GM04503 (cell line): ENCODE data around the gene TYMP.

Source experiments
- DNase-seq: peaks from one replicate; pipeline ENCODE4 v3.0.0-alpha.2; 2012; ENCODE audit warnings: low read depth

Gene TYMP

DNA sequence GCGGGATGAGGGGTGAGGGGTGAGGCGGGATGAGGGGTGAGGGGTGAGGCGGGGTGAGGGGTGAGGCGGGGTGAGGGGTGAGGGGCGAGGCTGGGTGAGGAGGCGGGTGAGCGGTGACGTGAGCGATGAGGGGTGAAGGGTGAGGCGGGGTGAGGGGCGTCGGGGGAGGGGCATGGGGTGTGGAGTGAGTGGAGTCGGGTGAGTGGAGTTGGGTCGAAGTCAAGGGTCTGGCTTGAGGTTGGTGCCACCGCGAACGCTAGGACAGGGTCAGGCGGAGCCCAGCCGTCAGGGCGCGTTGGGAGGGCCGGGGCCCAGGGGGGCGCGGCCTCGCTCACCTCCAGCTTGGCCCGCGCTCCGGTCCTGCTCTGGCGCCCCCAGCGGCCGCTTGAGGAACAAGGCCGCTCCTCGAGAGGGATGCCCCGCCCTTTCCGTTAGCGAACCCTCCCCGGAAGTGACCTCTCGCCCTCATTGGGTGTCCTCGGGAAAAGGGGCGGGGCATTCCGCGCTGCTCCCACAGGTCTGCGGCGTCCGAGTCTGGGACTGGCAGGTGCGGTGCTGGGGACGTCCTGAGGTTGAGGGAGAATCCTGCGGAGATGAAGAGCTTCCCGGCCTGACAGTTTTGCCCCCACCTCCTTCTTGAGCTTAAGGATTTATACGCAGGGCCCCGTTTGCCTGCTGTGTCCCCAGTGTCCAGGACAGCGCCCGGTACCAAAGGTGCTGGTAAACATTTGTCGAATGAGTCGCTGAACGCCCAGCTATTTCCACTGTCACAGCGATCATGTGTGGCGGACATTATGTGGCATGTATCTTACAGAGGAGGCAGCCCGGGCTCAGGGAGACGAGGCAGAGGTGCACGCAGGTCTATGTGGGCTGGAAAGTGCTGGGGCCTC lies 33.0 kb upstream of the TYMP start, which contains the start of gene SYCE3:
Gene SYCE3 (minus strand): TSS at position 397 of the 890 bp plus-strand sequence. CDS start 6,514 bp downstream, outside the sequence.
- DNase-seq: peak; percentile 42

DNA sequence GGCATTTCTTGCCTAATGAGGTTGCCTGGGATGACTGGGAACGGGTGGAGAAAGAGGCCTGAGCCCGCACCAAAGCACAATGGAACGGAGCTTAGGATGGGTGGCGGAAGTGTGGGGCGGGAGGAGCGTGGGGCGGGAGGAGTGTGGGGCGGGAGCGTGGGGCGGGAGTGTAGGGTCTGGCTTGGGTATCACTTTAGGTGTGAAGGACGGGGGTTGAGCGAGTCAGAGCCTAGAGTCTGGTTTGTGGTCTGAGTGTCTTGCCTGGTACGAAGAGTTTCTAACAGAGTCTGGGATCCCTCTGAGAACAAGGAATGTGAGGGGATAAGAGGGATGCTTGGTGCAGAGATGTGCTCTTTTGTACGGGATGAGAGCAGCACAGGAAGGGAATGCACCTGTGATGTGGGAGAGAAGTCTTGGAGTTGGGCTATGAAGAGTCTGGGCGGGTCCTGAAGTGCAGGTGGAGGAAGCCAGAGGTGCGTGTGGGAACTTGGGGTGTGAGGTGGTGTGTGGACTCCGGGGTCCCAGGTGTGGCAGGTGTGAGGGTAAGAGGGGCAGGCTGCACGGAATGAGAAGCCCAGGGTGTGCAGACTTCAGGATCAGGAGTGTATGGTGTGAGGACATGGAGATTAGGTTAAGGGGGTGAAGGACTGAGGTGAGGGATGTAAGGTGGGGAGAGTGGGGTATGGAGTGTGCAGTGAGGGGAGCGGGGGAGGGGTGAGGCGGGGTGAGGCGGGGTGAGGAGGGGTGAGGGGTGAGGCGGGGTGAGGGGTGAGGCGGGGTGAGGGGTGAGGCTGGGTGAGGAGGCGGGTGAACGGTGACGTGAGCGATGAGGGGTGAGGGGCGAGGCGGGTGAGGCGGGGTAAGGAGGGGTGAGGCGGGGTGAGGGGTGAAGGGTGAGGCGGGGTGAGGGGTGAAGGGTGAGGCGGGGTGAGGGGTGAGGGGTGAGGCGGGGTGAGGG lies 31.9 kb upstream of the TYMP start:
- no peak for DNase-seq

DNA sequence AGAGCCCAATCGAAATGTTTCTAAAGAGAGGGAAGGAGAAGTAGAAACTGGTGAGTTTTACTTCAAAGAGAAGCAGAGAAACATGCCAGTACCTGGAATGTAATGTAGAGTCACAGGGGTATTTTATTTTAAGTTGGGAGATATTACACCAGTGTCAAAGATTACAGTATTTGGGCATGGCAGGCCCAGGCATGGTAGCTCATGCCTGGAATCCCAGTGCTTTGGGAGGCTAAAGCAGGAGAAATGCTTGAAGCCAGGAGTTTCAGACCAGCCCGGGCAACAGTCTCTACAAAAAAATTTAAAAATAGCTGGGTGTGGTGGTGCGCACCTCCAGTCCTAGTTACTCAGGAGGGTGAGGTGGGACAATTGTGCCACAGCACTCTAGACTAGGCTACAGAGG lies 30.2 kb upstream of the TYMP start:
- DNase-seq: no peak

DNA sequence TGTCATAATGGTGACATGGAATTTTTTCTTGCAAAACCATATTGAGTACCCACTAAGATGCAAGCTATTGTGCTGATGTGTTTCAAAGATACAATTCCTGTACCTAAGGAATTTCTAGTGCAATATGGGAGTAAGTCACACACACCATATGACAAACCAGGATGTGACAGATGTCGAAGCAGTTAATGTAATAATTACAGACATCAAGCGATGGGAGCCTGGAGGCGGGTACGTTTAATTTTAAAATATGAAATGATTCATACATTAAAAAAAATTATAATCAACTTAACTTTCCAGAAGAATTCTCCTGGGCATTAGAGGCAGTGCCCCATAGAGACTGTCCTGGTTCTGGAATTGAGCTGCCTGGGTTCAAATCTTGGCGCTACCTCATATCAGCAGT lies 26.9 kb upstream of the TYMP start:
- DNase-seq: no peak

DNA sequence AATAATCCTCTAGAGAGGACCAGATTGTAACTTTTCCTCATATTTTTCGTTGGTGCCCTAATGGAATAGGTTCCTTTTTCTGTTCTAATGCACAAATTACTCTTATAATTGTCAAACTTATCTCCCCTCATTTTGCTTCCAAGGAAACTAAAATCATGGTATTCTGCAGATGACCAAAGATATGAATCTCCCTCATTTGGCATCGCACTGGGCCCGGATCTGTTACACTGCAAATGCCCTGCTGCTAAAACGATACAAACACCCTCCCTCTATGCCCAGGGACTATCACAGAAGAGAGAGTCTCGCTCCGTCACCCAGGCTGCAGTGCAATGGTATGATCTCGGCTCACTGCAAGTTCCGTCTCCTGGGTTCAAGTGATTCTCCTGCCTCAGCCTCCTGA lies 23.5 kb upstream of the TYMP start:
- no peak for DNase-seq

DNA sequence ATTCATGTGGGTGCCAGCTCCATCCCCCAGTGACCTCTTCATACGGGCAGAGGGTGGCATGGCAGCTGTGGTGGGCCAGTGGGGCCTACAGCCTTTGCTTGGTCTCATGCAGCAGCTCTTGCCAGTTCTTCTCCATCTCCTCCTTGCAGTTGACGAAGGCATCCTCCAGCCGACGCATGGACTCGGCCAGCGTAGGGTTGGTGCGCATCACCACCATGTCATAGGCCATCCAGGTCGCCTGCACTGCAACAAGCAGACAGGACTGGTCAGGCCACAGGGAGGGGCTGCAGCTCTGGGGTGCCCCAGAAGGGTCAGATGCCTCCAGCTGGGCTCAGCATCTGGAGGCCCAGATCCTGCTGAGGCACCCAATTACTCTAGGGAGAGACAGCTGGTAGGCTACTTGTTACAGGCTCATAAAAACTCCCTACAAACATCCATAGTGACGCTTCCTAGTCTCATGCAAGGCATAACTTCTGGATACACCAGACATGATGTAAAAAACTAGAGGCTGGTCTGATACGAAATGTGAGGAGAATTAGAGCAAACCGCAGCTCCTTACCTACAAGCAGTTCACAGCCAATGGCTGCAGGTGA lies 21.4 kb upstream of the TYMP start:
- DNase-seq: no peak

GRCh38 chr22:50550395-50550794 lies 20.6 kb upstream of the TYMP start:
- DNase-seq: no peak

DNA sequence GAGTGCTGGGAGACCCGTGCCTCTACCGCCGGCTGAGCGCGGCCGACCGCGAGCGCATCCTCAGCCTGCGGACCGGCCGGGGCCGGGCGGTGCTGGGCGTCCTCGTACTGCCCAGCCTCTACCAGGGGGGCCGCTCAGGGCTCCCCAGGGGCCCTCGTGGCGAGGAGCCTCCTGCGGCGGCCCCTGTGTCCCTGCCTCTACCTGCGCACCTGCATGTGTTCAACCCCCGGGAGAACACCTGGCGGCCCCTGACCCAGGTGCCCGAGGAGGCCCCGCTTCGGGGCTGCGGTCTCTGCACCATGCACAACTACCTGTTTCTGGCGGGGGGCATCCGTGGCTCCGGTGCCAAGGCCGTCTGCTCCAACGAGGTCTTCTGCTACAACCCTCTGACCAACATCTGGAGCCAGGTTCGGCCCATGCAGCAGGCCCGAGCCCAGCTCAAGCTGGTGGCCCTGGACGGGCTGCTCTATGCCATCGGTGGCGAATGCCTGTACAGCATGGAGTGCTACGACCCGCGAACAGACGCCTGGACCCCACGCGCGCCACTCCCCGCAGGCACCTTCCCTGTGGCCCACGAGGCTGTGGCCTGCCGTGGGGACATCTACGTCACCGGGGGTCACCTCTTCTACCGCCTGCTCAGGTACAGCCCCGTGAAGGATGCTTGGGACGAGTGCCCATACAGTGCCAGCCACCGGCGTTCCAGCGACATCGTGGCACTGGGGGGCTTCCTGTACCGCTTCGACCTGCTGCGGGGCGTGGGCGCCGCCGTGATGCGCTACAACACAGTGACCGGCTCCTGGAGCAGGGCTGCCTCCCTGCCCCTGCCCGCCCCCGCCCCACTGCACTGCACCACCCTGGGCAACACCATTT lies 19.3 kb upstream of the TYMP start:
- DNase-seq: no peak

DNA sequence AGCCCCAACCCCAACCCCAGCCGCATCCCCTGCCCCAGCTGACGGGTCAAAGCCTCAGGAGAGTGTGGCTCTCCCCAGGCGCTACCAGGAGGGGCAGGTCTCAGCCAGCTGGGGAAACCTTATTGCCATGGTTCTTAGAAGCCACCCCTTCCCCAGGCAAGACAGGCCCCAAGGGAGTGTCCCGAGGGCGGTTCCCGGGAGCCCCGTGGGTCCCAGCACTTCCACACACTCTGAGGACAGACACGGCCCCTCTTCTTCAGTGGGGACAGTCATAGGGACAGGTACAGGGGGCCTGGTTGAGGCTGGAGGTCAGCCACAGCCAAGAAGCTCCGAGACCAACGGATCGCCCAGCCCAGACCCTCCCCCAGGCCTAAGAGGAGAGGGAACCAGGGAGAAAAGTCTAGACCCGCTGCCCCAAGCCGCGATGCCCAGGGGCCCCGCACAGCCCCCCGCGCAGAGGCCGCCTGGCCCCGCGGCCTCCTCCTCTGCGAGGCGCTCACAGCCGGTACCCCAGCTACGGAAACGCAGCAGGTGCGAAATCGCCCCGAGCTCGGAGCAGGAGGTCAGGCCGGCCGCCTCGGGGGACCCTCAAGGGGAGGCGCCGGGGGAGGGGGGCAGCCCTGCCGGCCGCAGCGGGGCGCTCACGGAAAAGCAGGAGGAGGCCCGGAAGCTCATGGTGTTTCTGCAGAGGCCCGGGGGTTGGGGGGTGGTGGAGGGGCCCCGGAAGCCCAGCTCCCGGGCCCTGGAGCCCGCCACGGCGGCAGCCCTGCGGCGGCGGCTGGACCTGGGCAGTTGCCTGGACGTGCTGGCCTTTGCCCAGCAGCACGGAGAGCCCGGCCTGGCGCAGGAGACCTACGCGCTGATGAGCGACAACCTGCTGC lies 18.5 kb upstream of the TYMP start:
- no peak for DNase-seq

- DNase-seq: no peak
These were observed 17.6 kb upstream of the TYMP start for GRCh38 chr22:50547263-50547985.

GRCh38 chr22:50546326-50547262 lies 16.8 kb upstream of the TYMP start:
- no peak for DNase-seq

GRCh38 chr22:50545522-50546325 lies 15.9 kb upstream of the TYMP start, which contains the start of gene KLHDC7B:
Gene KLHDC7B (plus strand): TSS chr22:50545899. CDS start chr22:50546244, 345 bp downstream.
- DNase-seq: no peak

- no peak for DNase-seq
These were observed 15.0 kb upstream of the TYMP start for GRCh38 chr22:50544746-50545253.

- no peak for DNase-seq
These were observed 14.4 kb upstream of the TYMP start for GRCh38 chr22:50544078-50544745.

- no peak for DNase-seq
These were observed 12.7 kb upstream of the TYMP start for GRCh38 chr22:50542416-50542927.

DNA sequence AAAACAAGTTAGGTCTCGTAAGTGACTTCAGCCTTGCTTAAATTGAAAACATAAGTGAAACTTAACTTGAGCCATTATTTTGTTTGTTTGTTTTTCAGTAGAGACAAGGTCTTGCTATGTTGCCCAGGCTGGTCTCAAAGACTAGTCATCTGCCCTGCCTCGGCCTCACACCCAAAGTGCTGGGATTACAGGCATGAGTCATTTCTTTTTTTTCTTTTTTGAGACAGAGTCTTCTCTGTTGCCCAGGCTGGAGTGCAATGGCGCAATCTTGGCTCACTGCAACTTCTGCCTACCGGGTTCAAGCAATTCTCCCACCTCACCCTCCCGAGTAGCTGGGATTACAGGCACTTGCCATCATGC lies 11.8 kb upstream of the TYMP start:
- peak; percentile 87 for DNase-seq

GRCh38 chr22:50540381-50540780 lies 10.6 kb upstream of the TYMP start:
- no peak for DNase-seq
